ENCODE measurements around the gene AP1M1.
"Not testable (repeated sequence)": the region's sequence is repeated elsewhere in the genome, so short reads cannot be mapped to it uniquely, and the experiment has no call there.

Gene AP1M1

DNA sequence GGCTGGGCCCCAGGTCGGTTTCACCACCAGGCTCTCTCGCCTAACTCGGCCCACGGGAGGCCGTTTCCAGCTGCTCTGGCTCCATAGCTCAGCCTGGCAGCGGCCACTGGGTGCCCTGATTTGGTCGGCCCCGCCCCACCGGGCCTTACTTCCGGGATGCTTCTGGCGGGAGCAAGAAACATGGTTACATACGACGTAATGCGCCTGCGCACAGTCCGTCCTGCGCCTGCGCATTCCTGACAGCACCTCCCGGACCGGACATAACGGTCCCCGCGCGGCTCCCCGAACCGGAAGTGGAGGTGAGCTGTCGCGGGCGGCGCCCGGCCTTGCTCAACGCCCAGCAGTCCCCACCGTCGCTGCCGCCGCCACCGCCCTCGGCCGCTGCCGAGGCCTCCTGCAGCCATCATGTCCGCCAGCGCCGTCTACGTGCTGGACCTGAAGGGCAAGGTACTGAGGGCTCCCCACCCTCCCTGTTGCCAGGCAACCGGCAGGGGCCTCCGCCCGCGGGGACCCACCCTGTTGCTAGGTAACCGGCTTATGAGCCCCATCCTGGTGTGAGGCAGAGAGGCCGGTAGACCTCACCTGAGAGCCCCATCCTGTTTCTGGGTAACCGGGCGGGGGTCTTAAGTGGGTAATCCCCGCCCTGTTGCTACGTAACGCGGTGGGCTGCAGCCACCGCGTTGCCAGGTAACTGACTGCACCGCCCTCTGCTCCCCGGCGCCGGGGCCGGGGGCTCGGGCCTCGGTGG, at the start of gene AP1M1:
Gene AP1M1, plus strand, starts transcription at position 290 of the 748 bp plus-strand sequence. Its CDS starts 116 bp downstream, at position 406.
- peak; percentile 94 for DNase-seq

DNA sequence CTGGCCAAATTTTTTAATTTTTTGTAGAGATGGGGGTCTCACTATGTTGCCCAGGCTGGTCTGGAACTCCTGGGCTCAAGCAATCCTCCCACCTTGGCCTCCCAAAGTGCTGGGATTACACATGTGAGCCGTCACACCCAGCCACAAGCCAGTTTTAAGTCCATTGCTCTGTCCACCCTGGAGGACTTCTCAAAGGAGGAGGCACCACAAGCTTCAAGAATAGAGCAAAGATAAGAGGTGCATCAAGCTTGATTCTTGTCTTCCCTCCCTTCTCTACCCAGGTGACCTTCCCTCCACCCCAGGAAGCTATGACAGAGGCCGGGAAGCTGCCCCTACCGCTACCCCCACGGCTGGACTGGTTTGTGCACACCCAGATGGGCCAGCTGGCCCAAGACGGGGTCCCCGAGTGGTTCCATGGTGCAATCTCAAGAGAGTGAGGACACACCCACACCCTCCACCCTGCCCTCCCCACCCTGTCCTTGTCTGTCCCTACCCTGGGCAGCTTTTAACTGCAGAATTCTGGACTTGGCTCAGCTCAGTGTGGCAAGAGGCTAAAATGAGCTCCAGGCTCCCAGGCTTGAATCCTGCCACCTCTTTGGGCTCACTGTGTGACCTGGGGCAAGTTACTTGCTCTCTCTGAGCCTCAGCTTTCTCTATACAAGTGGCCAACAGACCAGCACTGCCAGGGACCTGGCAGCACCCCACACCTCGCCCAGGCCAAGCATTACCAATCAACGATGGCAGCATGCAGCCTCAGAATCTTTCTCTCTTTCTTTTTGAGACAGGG, 49.1 kb upstream of the AP1M1 start:
- DNase-seq: no peak

DNA sequence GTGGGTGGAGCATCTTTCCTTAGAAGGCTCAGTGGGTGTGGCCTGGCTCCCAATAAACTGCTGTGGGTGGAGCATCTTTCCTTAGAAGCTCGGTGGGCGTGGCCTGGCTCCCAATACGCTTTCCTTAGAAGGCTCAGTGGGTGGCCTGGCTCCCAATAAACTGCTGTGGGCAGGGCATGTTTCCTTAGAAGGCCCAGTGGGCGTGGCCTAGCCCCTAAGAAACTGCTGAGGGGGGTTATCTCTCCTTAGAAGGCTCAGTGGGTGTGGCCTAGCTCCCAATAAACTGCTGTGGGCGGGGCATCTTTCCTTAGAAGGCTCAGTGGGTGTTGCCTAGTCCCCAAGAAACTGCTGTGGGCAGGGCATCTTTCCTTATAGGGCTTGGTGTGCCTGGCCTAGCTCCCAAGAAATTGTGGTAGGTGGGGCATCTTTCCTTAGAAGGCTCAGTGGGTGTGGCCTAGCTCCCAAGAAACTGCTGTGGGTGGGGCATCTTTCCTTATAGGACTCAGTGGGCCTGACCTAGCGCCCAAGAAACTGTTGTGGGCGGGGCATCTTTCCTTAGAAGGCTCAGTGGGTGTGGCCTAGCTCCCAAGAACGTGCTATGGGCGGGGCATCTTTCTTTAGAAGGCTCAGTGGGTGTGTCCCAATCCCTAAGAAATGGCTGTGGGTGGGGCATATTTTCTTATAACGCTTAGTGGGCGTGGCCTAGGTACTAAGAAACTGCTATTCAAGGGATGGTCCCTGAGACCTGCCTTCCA, 44.0 kb upstream of the AP1M1 start:
- DNase-seq: no peak

DNA sequence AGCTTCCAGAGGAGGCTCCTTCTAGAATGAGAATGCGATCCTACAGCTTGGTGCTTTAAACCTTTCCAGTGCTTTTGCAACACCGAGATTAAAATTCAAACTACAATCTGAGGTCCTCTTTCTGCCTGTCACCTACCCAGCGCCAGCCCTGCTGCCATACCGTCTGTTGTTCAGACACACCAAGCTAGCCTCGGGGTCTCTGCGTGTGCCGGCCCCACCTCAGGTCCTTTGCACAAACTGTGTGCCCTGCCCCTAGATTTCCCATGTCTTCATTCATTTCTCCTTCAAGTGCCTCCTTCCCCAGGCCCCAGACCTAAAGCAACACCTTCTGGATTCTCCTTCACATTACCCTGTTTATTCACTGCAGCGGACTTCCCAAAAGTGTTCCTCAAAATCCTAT, 43.2 kb upstream of the AP1M1 start:
- DNase-seq: no peak

DNA sequence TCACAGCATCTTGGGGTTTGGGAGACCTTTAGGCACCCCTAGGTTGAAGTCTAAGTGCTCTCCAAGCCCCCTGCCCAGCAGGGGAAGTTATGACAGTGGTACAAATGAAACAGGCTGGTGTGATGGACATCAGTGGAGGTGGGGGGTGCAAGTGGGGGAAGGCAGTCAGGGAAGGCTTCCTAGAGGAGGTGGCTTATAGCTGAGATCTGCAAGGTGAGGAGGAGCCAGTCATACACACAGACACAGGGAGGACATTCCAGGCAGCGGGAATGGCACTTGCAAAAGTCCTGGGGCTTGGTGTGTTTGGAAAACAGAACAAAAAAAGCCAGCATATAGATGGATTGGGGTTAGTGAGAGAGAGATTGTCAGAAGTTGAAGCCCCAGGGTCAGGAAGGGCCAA, 42.6 kb upstream of the AP1M1 start:
- DNase-seq: no peak

DNA sequence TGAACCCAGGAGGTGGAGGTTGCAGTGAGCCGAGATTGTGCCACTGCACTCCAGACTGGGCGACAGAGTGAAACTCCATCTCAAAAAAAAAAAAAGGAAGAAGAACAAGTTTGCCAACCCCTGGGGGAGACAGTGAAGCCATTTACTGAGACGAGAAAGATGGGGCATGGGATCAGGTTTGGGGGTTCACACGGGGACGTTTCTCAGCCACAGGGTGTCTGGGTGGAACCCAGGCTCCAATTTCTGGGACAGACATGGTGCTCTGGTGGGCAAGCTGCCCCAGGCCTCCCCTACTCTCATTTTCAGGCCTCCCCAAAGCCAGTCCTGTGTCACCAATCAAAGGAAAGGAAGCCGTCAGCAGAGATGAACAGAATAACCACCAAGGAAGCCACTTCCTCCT, 40.8 kb upstream of the AP1M1 start:
- DNase-seq: no peak

DNA sequence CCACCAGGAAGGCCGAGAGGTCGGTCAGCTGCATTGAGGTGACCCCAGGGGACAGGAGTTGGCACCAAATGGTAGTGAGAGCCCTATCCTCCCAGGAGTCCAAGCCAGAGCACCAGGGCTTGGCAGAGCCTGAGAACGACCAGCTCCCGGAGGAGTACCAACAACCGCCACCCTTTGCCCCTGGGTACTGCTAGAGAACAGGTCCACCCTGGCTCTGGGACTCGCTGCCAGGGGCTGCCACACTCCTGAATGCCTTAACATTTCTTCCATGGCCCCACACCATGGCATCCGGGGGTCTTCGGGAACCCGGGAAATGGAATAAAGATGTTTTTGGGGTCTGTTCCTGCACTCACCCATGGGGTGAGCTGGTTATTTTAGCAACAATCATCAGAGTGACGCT, 40.1 kb upstream of the AP1M1 start:
- no peak for DNase-seq

DNA sequence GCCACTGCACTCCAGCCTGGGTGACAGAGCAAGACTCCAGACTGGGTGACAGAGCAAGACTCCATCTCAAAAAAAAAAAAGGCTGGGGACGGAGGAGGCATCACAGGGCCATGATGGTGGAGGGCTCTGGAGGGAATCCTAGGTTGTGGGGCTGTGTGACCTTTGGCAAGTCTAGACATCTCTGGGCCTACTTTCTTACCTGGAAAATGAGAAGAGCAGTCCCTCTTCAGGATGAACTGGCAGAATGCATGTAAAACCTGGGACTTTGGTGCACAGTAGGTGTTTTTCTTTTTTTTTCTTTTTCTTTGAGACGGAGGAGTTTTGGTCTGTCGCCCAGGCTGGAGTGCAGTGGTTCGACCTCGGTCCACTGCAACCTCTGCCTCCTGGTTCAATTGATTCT, 38.1 kb upstream of the AP1M1 start:
- DNase-seq: no peak

DNA sequence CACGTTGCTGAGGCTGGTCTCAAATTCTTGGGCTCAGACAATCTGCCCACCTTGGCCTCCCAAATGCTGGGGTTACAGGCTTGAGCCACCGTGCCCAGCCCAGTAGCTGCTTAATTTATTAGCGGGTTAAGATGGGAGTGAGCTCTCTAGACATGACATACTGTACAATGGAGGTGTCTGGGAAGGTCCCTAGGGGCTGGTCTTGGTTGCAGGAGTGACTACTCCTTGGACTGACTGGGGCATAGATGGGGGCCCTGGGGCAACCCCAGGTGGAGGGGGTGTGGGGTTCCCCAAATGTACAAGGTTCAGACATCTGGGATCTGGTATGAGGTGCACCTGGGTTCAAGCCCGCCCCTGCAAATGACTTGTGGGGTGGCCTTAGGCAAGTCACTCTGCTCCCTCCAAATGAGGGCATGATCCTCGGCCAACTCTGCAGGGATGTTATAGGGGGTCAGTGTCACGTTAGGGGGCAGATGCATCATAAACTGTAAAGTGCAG, 37.2 kb upstream of the AP1M1 start:
- DNase-seq: no peak

DNA sequence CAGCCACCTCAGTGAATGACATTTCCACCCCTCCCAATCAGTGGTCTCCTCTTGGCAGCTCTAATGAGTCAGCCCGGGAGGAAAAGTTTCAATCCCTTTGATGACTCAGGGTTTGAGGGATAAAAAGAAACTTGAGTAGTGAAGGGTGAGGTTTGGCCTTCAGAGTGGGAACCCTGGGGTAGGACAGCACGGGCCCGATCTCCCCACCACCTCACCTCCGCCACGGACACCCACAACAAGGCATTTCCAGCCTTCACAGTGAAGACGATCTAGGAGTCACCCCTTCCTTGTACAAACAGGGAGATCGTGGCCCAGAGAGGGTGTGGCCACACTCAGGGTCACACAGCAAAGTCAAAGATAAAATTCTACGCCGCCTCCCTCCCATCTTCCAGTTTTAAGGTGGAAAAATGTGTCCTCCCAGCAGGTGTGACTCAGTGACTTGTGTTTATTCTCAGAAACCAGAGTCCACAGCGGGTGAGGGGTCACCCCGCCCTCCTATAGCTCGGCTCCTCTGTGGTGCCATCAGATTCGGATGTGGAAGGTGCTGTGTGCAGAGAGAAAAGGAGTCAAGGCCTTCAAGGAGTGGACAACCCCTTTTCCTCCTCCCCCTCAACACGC, 36.7 kb upstream of the AP1M1 start:
- DNase-seq: no peak

DNA sequence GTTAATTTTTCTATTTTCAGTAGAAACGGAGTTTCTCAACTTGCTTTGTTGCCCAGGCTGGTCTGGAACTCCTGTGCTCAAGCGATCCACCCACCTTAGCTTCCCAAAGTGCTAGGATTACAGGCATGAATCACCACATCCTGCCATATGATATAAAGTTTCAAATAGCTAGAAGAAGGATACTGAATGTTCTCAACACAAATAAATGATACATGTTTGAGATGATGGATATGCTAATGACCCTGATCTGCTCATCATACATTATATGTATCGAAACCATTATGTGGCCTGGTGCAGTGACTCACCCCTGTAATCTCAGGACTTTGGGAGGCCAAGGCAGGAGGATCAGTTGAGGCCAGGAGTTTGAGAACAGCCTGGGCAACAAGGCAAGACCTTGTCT, 35.9 kb upstream of the AP1M1 start:
- DNase-seq: no peak

DNA sequence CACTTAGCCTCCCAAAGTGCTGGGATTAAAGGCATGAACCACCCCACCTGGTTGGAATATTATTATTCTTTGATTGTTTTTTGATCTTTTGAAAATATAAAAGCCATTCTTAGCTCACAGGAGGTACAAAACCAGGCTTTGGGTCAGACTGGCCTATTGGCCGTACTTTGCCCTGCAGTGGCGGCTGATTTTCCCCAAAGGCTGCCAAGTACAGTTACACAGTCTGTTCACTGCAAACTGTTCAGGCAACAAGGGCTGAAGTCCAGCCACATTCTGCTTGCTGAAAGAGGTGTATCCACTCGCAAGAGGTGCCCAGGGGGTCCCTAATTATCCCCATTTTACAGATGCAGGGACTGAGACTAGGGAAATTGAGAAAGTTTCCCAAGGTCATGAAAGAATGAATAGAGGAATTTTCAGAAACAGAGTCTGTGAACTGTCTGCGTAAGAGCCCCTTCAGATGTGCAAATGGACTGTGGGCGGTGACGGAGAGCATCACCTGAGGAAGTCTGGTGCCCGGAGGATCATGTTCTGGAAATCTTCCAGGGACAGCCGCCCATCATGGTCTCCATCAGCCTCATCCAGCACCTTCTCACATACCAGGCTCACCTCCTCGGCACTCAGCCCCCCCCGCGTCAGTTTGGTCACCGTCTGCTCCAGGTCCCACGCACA, 33.4 kb upstream of the AP1M1 start:
- DNase-seq: no peak

DNA sequence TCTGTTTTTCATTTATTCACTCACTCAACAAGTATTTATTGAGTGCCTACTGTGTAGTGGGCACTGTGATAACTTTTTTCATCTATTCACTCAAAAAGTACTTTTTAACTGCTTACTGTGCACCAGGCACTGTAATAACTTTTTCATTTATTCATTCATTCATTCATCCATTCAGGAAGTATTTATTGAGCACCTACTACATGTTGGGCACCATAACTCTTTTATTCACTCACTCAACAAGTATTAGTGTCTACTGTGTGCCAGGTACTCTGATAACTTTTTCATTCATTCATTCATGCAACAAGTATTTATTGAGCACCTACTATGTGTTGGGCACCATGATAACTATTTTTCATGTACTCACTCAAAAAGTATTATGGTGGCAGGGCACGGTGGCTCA, 31.3 kb upstream of the AP1M1 start:
- no peak for DNase-seq

DNA sequence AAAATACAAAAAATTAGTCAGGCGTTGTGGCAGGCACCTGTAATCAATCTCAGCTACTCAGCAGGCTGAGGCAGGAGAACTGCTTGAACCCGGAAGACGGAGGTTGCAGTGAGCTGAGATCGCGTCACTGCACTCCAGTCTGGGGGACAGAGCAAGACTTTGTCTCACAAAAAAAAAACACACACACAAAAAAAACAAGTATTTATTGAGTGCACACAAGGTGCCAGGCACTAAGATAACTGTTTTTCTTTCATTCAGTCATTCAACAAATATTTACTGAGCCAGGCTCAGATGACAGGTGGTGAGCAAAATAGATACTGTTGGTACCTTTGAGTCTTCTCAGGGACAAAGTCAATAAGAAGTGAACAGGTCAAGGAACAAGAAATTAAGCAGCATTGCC, 30.7 kb upstream of the AP1M1 start:
- no peak for DNase-seq

DNA sequence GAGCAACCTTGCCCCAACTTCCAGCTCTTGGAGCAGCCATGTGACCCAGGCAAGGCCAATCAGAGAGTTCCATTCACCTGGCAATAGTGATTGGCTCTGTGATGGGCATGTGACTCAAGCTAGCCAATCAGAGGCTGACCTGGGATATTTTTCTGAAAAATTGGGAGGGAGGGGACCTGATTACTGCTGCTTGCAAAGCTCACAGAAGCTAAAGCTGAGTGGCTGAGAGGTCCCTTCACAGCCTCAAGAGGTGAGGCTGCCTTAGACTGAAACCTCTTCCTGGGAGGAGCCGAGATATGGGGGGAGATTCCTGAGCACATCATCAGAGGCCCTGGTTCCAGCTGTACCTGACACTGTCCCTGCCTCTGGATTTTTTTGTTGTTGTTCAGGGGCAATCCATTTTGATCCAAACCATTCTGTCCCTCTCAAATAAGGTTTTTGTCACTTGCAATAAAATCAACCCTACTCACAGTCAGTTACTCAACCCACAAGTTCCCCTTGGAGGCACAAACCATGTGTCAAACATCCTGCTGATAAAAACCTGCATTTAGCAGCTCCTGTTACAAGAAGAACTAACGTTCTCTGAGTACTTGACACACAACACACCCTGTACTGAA, 29.1 kb upstream of the AP1M1 start:
- no peak for DNase-seq

DNA sequence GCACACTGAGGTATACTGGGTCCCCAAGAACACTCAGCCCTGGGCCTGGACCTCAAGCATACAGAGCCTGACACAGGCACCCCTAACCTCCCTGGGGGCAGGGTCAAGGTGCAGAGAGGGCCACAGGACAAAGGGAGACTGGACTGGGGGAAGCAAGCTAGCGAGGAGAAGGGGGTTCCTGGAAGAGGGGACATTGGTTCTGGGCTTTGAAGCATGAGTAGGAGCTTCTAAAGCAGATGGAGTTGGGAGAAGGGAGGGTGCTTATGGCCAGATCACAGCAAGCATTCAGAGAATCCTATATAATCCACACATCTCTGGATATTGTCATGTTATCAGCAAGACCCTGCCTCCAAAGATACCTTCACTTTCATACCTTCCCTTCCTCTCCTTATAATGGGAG, 27.6 kb upstream of the AP1M1 start:
- DNase-seq: no peak

DNA sequence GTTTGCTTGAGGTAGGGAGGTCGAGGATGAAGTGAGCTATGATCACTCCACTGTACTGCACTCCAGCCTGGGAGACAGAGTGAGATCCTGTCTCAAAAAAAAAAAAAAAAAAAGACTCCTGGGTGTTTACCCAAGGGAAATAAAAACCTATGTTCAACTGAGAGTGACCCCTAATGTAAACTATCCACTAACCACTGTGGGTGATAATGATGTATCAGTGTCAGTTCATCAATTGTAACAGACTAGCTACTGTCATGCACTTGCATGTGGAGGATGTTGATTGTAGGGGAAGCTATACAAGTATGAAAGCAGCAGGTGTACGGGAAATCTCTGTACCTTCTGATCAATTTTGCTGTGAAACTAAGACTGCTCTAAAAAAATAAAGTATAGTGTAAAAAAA, 21.8 kb upstream of the AP1M1 start:
- DNase-seq: no peak

DNA sequence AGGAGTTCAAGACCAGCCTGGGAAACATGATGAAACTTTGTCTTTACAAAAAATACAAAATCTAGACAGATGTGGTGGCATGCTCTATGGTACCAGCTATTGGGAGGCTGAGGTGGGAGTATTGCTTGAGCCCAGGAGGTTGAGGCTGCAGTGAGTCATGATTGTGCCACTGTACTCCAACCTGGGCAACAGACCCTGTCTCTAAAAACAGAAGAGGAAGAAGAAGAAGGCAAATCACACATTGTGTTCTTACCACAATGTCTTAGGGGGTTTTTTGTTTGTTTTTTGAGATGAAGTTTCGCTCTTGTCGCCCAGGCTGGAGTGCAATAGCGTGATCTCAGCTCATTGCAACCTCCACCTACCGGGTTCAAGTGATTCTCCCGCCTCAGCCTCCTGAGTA, 18.8 kb upstream of the AP1M1 start:
- not testable (repeated sequence) for DNase-seq

DNA sequence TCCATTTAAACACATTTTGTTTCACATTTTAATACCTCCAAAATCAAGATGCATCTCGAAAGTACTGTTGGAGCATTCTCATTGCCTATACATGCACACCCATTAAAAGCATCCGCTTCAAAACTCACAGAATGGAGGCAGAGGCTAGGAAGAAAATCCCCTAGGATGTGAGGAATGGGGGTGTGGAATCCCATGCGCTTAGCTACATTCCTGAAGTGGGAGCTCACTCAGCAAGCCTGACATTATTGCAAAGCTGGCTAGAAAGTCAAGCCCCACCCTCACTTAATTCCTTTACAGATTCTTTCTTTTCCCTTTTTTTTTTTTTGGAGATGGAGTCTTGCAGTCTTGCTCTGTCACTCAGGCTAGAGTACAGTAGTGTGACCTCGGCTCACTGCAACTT, 17.1 kb upstream of the AP1M1 start:
- DNase-seq: no peak

DNA sequence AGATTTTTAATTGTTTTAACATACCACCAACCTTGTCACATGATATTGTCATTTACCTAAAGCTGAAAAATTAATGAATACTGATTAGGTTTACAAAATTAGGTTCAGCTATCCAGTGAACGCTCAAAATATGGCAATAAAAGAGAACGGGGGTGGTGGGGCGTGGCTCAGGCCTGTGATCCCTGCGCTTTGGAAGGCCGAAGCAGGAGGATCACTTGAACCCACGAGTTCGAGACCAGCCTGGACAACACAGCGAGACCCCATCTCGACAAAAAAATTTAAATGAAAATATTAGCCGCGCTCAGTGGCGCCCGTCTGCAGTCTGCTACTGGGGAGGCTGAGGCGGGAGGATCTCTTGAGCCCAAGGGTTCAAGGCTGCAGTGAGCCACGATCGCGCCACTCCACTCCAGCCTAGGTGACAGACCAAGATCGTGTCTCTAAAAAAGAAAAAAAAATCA, 13.0 kb upstream of the AP1M1 start:
- DNase-seq: no peak

DNA sequence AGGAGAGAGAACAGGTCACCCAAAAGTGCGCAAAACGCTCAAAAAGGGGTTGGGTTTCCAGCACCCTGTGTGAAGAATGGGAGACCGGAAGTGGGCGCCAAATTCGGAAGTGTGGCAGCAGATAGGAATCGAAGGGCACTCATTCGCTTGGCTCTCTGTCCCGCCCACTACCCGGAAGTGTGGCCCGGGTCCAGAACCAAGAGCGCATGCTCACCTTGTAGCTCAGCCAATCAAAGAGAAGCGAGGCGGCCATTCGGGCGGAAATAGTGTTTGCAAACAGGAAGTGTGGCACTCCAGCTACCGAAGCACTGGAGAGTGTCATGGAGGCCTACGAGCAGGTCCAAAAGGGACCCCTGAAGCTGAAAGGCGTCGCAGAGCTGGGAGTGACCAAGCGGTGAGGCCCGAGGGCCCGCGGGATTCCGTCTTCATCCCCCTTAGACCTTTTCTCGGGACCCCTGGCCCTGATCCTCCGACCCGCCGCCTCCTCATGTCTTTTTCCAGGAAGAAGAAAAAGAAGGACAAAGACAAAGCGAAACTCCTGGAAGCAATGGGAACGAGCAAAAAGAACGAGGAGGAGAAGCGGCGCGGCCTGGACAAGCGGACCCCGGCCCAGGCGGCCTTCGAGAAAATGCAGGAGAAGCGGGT, 12.5 kb upstream of the AP1M1 start, which contains the start of gene FAM32A:
Gene FAM32A, plus strand, starts transcription at position 288 of the 645 bp plus-strand sequence. Its CDS starts 33 bp downstream, at position 321.
- DNase-seq: peak; percentile 95
